H1 (cell line): Measurements from ENCODE around the gene PGAP3.

Experiments used
- ASH2L ChIP-seq: fragments of 200-600, 300-600 bp; sonication (generic); IDR thresholded peaks from one replicate; pipeline ENCODE4 v1.7.1; 2017; ENCODE audit warnings: low read length
- ATF3 ChIP-seq: IDR thresholded peaks from 2 replicates; pipeline ENCODE4 v1.6.1; 2011; ENCODE audit warnings: low read depth, mild to moderate bottlenecking, low read length; ENCODE audit not compliant: insufficient read depth
- BACH1 ChIP-seq: IDR thresholded peaks from 2 replicates; pipeline ENCODE4 v1.6.1; 2012; ENCODE audit warnings: low read length, improper control_type of control experiment
- CHD1 ChIP-seq: IDR thresholded peaks from 2 replicates; pipeline ENCODE4 v1.6.1; 2012; ENCODE audit warnings: low read depth, low read length, improper control_type of control experiment
- CTCF ChIP-seq, 3 experiments: IDR thresholded peaks; 1 replicate in 2 of 3; 2 replicates in 1 of 3; pipeline versions ENCODE4 v1.5.1 to v1.6.1; 2011; ENCODE audit warnings: low read length in 3 of 3, mild to moderate bottlenecking in 3 of 3, inconsistent platforms in 2 of 3, low read depth in 1 of 3, moderate library complexity in 1 of 3; ENCODE audit not compliant: insufficient read depth in 1 of 3; ENCODE audit errors: control extremely low read depth in 1 of 3
- POLR2A ChIP-seq, 2 experiments: IDR thresholded peaks; 1 replicate in 1 of 2; 2 replicates in 1 of 2; pipeline ENCODE4 v1.6.1; 2011; ENCODE audit warnings: low read depth in 2 of 2, low read length in 2 of 2, mild to moderate bottlenecking in 2 of 2; ENCODE audit errors: control extremely low read depth in 1 of 2
- RFX5 ChIP-seq: IDR thresholded peaks from 2 replicates; pipeline ENCODE4 v1.6.1; 2011; ENCODE audit warnings: low read depth, low read length, improper control_type of control experiment, borderline replicate concordance
- RXRA ChIP-seq: IDR thresholded peaks from 2 replicates; pipeline ENCODE4 v1.6.1; 2011; ENCODE audit warnings: low read depth, mild to moderate bottlenecking, low read length, moderate library complexity; ENCODE audit not compliant: insufficient read depth
- USF2 ChIP-seq: IDR thresholded peaks from 2 replicates; pipeline ENCODE4 v1.6.1; 2011; ENCODE audit warnings: low read length, improper control_type of control experiment
- ZNF274 ChIP-seq: IDR thresholded peaks from 2 replicates; pipeline ENCODE4 v1.7.0; 2012; ENCODE audit warnings: low read length, borderline replicate concordance; ENCODE audit errors: extremely low read depth

- TF ChIP-seq CTCF (IDR thresholded peaks at IDR 0.05; ENCODE audit: control extremely low read depth in 1 of 3, insufficient read depth in 1 of 3, low read depth in 1 of 3, low read length in 3 of 3) (no peak), POLR2A (IDR thresholded peaks at IDR 0.05; ENCODE audit: control extremely low read depth in 1 of 2, low read depth in 2 of 2, low read length in 2 of 2) (no peak), ZNF274 (no peak), BACH1 (no peak), ASH2L (no peak), RXRA (no peak), CHD1 (no peak), RFX5 (no peak), ATF3 (no peak), USF2 (no peak)
These were observed 49.5 kb downstream of the PGAP3 start for GRCh38 chr17:39638317-39638716.
